T-helper 17 cell (primary cell): Measurements from ENCODE around the gene HEXIM1. TPM values are rescaled to one million over a fixed set of nuclear protein-coding genes. Genes with fewer than 3 reads are reported as not detected.

Experiments
- ATAC-seq: fragments of 150-1000 bp; cut with Tn5 transposase; 2 replicates; pipeline ENCODE4 v1.10.0; 2021; ENCODE audit warnings: mild to moderate bottlenecking, moderate library complexity
- DNase-seq, 3 donors: peaks; one replicate each; pipeline versions ENCODE4 v3.0.0 to v3.0.0-alpha.2; 2020 to 2021
- H3K9me3 ChIP-seq: one replicate; pipeline ENCODE4 v1.7.0; 2013; ENCODE audit warnings: low read length, mild to moderate bottlenecking; ENCODE audit not compliant: control insufficient read depth, poor library complexity, severe bottlenecking
- H3K27ac Mint-ChIP-seq: one replicate; pipeline ENCODE4 v1.8.0; 2022; ENCODE audit warnings: mild to moderate bottlenecking, moderate library complexity, mixed read lengths
- H3K27me3 Mint-ChIP-seq: one replicate; pipeline ENCODE4 v1.8.0; 2022; ENCODE audit warnings: mixed read lengths
- H3K36me3 Mint-ChIP-seq: one replicate; pipeline ENCODE4 v1.8.0; 2022; ENCODE audit warnings: low read depth, mixed read lengths
- H3K4me1 Mint-ChIP-seq: one replicate; pipeline ENCODE4 v1.8.0; 2022; ENCODE audit warnings: mild to moderate bottlenecking, mixed read lengths
- H3K4me3 Mint-ChIP-seq: one replicate; pipeline ENCODE4 v1.8.0; 2022; ENCODE audit warnings: mild to moderate bottlenecking, moderate library complexity, mixed read lengths
- total RNA-seq, 4 donors: library from RNA in 2 of 4; stranded (reverse) in 2 of 4; gene quantifications; one replicate each; pipeline ENCODE4 v1.2.3 and lab custom pipeline; 2022 to 2026

HEXIM1 gene
- total RNA-seq, 2 donors from 2014 or later, result 52.4 to 71.8 TPM

GRCh38 chr17:45170280-45170930 lies 22.1 kb downstream of the HEXIM1 start:
- DNase-seq (no peak), ATAC-seq (no peak)
- H3K4me1 Mint-ChIP-seq, result peaks cover 9% of the 10 kb centered on the region
- H3K9me3 ChIP-seq, result no peaks in the 10 kb centered on the region
- H3K36me3 Mint-ChIP-seq, result no peaks in the 10 kb centered on the region
- no peak overlapping the region for H3K4me3 Mint-ChIP-seq
- H3K27me3 Mint-ChIP-seq, result no peaks in the 10 kb centered on the region
- no peak overlapping the region for H3K27ac Mint-ChIP-seq

GRCh38 chr17:45170931-45171337 lies 22.7 kb downstream of the HEXIM1 start:
- peak overlapping the region; percentile 53 for H3K4me3 Mint-ChIP-seq
- DNase-seq (no peak), ATAC-seq (no peak)
- H3K27me3 Mint-ChIP-seq, result no peaks in the 10 kb centered on the region
- peak overlapping the region; percentile 6 for H3K27ac Mint-ChIP-seq
- H3K9me3 ChIP-seq, result no peaks in the 10 kb centered on the region
- no peaks in the 10 kb centered on the region for H3K36me3 Mint-ChIP-seq
- peaks cover 9% of the 10 kb centered on the region for H3K4me1 Mint-ChIP-seq

- H3K27me3 Mint-ChIP-seq, result no peaks in the 10 kb centered on the region
- no peaks in the 10 kb centered on the region for H3K36me3 Mint-ChIP-seq
- peak overlapping the region; percentile 6 for H3K27ac Mint-ChIP-seq
- H3K4me1 Mint-ChIP-seq, result peaks cover 9% of the 10 kb centered on the region
- no peaks in the 10 kb centered on the region for H3K9me3 ChIP-seq
- ATAC-seq (no peak), DNase-seq (no peak)
- H3K4me3 Mint-ChIP-seq, result peak overlapping the region; percentile 53
Measured at GRCh38 chr17:45171338-45172231, 23.3 kb downstream of the HEXIM1 start.

GRCh38 chr17:45172232-45172540 lies 23.9 kb downstream of the HEXIM1 start:
- DNase-seq, result no peak
- no peak overlapping the region for H3K4me3 Mint-ChIP-seq
- H3K4me1 Mint-ChIP-seq, result peaks cover 9% of the 10 kb centered on the region
- H3K27me3 Mint-ChIP-seq, result no peaks in the 10 kb centered on the region
- ATAC-seq, result no peak
- no peaks in the 10 kb centered on the region for H3K9me3 ChIP-seq
- H3K27ac Mint-ChIP-seq, result no peak overlapping the region
- H3K36me3 Mint-ChIP-seq, result no peaks in the 10 kb centered on the region

GRCh38 chr17:45172541-45173286 lies 24.4 kb downstream of the HEXIM1 start:
- no peaks in the 10 kb centered on the region for H3K36me3 Mint-ChIP-seq
- DNase-seq (peak in 1 of 3 donors; percentile 19), ATAC-seq (peak; percentile 81)
- no peaks in the 10 kb centered on the region for H3K27me3 Mint-ChIP-seq
- peaks cover 9% of the 10 kb centered on the region for H3K4me1 Mint-ChIP-seq
- peak overlapping the region; percentile 55 for H3K4me3 Mint-ChIP-seq
- peak overlapping the region; percentile 68 for H3K27ac Mint-ChIP-seq
- no peaks in the 10 kb centered on the region for H3K9me3 ChIP-seq

- H3K27me3 Mint-ChIP-seq, result no peaks in the 10 kb centered on the region
- ATAC-seq (no peak), DNase-seq (no peak)
- H3K4me1 Mint-ChIP-seq, result peaks cover 9% of the 10 kb centered on the region
- peak overlapping the region; percentile 21 for H3K27ac Mint-ChIP-seq
- no peaks in the 10 kb centered on the region for H3K9me3 ChIP-seq
- H3K4me3 Mint-ChIP-seq, result no peak overlapping the region
- H3K36me3 Mint-ChIP-seq, result no peaks in the 10 kb centered on the region
Measured at GRCh38 chr17:45175759-45176115, 27.5 kb downstream of the HEXIM1 start.

GRCh38 chr17:45177563-45177962 lies 29.3 kb downstream of the HEXIM1 start:
- DNase-seq (no peak), ATAC-seq (no peak)
- H3K27ac Mint-ChIP-seq, result no peak overlapping the region
- H3K9me3 ChIP-seq, result no peaks in the 10 kb centered on the region
- H3K4me3 Mint-ChIP-seq, result no peak overlapping the region
- H3K36me3 Mint-ChIP-seq, result no peaks in the 10 kb centered on the region
- H3K4me1 Mint-ChIP-seq, result peaks cover 9% of the 10 kb centered on the region
- H3K27me3 Mint-ChIP-seq, result no peaks in the 10 kb centered on the region

- Mint-ChIP-seq H3K4me1 (no peaks in the 10 kb centered on the region), H3K4me3 (no peak overlapping the region), H3K27me3 (no peaks in the 10 kb centered on the region), H3K36me3 (no peaks in the 10 kb centered on the region), H3K27ac (no peak overlapping the region)
- ATAC-seq (no peak), DNase-seq (no peak)
- H3K9me3 ChIP-seq, result no peaks in the 10 kb centered on the region
Measured at GRCh38 chr17:45184144-45184543, 35.9 kb downstream of the HEXIM1 start.

GRCh38 chr17:45186801-45187354 lies 38.6 kb downstream of the HEXIM1 start:
- no peak overlapping the region for H3K27ac Mint-ChIP-seq
- no peaks in the 10 kb centered on the region for H3K9me3 ChIP-seq
- ATAC-seq (no peak), DNase-seq (no peak)
- H3K27me3 Mint-ChIP-seq, result no peaks in the 10 kb centered on the region
- H3K4me1 Mint-ChIP-seq, result no peaks in the 10 kb centered on the region
- H3K4me3 Mint-ChIP-seq, result no peak overlapping the region
- no peaks in the 10 kb centered on the region for H3K36me3 Mint-ChIP-seq

- no peaks in the 10 kb centered on the region for H3K4me1 Mint-ChIP-seq
- H3K36me3 Mint-ChIP-seq, result no peaks in the 10 kb centered on the region
- DNase-seq, result no peak
- no peaks in the 10 kb centered on the region for H3K27me3 Mint-ChIP-seq
- no peak overlapping the region for H3K4me3 Mint-ChIP-seq
- H3K9me3 ChIP-seq, result no peaks in the 10 kb centered on the region
- no peak for ATAC-seq
- no peak overlapping the region for H3K27ac Mint-ChIP-seq
Measured at GRCh38 chr17:45189009-45189408, 40.7 kb downstream of the HEXIM1 start.

GRCh38 chr17:45190503-45191255 lies 42.4 kb downstream of the HEXIM1 start:
- Mint-ChIP-seq H3K4me1 (no peaks in the 10 kb centered on the region), H3K36me3 (no peaks in the 10 kb centered on the region), H3K27ac (no peak overlapping the region), H3K27me3 (no peaks in the 10 kb centered on the region), H3K4me3 (no peak overlapping the region)
- no peaks in the 10 kb centered on the region for H3K9me3 ChIP-seq
- no peak for ATAC-seq
- DNase-seq, result no peak

GRCh38 chr17:45195424-45195823 lies 47.1 kb downstream of the HEXIM1 start:
- no peaks in the 10 kb centered on the region for H3K9me3 ChIP-seq
- no peak overlapping the region for H3K4me3 Mint-ChIP-seq
- H3K4me1 Mint-ChIP-seq, result no peaks in the 10 kb centered on the region
- H3K36me3 Mint-ChIP-seq, result no peaks in the 10 kb centered on the region
- H3K27ac Mint-ChIP-seq, result no peak overlapping the region
- no peaks in the 10 kb centered on the region for H3K27me3 Mint-ChIP-seq
- DNase-seq (no peak), ATAC-seq (no peak)

- Mint-ChIP-seq H3K36me3 (no peaks in the 10 kb centered on the region), H3K27me3 (no peaks in the 10 kb centered on the region), H3K27ac (no peak overlapping the region), H3K4me3 (no peak overlapping the region), H3K4me1 (no peaks in the 10 kb centered on the region)
- ATAC-seq, result no peak
- DNase-seq, result no peak
- no peaks in the 10 kb centered on the region for H3K9me3 ChIP-seq
Measured at GRCh38 chr17:45197108-45197507, 48.8 kb downstream of the HEXIM1 start.
